Measurements from ENCODE around the gene CNNM2.
"Not testable (repeated sequence)": the region's sequence is repeated elsewhere in the genome, so short reads cannot be mapped to it uniquely, and the experiment has no call there.

The CNNM2 gene

GRCh38 chr10:102967123-102967522 is 49.0 kb downstream of the CNNM2 start:
- no peak for DNase-seq (ENCODE audit: low read depth, low spot score)

- no peak for DNase-seq (ENCODE audit: low read depth, low spot score)
These were observed 52.7 kb downstream of the CNNM2 start for GRCh38 chr10:102970562-102971340.

- no peak for DNase-seq (ENCODE audit: low read depth, low spot score)
These were observed 57.6 kb downstream of the CNNM2 start for GRCh38 chr10:102975483-102976379.

GRCh38 chr10:102976380-102976726 is 58.3 kb downstream of the CNNM2 start:
- not testable (repeated sequence) for DNase-seq (ENCODE audit: low read depth, low spot score)

- no peak for DNase-seq (ENCODE audit: low read depth, low spot score)
These were observed 64.2 kb downstream of the CNNM2 start for GRCh38 chr10:102982296-102982695.

- no peak for DNase-seq (ENCODE audit: low read depth, low spot score)
These were observed 66.0 kb downstream of the CNNM2 start for GRCh38 chr10:102984086-102984485.

- no peak for DNase-seq (ENCODE audit: low read depth, low spot score)
These were observed 67.7 kb downstream of the CNNM2 start for GRCh38 chr10:102985811-102986210.

- DNase-seq (ENCODE audit: low read depth, low spot score): no peak
These were observed 70.6 kb downstream of the CNNM2 start for GRCh38 chr10:102988404-102989314.

GRCh38 chr10:102994531-102995295 is 76.6 kb downstream of the CNNM2 start:
- DNase-seq (ENCODE audit: low read depth, low spot score): no peak

GRCh38 chr10:102996876-102997275 is 78.8 kb downstream of the CNNM2 start:
- DNase-seq (ENCODE audit: low read depth, low spot score): no peak

GRCh38 chr10:102997998-102998397 is 79.9 kb downstream of the CNNM2 start:
- no peak for DNase-seq (ENCODE audit: low read depth, low spot score)

GRCh38 chr10:102998399-102998907 is 80.4 kb downstream of the CNNM2 start:
- DNase-seq (ENCODE audit: low read depth, low spot score): no peak

- DNase-seq (ENCODE audit: low read depth, low spot score): not testable (repeated sequence)
These were observed 82.0 kb downstream of the CNNM2 start for GRCh38 chr10:103000050-103000449.

- DNase-seq (ENCODE audit: low read depth, low spot score): no peak
These were observed 88.9 kb downstream of the CNNM2 start for GRCh38 chr10:103007017-103007416.

- no peak for DNase-seq (ENCODE audit: low read depth, low spot score)
These were observed 95.3 kb downstream of the CNNM2 start for GRCh38 chr10:103013416-103013815.

GRCh38 chr10:103019425-103019824 is 101.3 kb downstream of the CNNM2 start:
- DNase-seq (ENCODE audit: low read depth, low spot score): no peak

- no peak for DNase-seq (ENCODE audit: low read depth, low spot score)
These were observed 103.2 kb downstream of the CNNM2 start for GRCh38 chr10:103021150-103021899.

GRCh38 chr10:103021900-103022293 is 103.8 kb downstream of the CNNM2 start:
- no peak for DNase-seq (ENCODE audit: low read depth, low spot score)

- DNase-seq (ENCODE audit: low read depth, low spot score): no peak
These were observed 107.6 kb downstream of the CNNM2 start for GRCh38 chr10:103025696-103026095.

- DNase-seq (ENCODE audit: low read depth, low spot score): no peak
These were observed 120.5 kb downstream of the CNNM2 start for GRCh38 chr10:103038570-103038969.
